CD14-positive monocyte (primary cell): ENCODE measurements around the gene DLGAP1. TPM values are rescaled to one million over a fixed set of nuclear protein-coding genes. Genes with fewer than 3 reads are reported as not detected.
A peak's percentile ranks its signal among the peaks of the same experiment; 100 is the strongest.
"Not testable (repeated sequence)": the region's sequence is repeated elsewhere in the genome, so short reads cannot be mapped to it uniquely, and the experiment has no call there.

Experiments used
- DNase-seq, 3 donors: peaks; one replicate each; pipeline ENCODE4 v3.0.0-alpha.2; 2011 to 2022
- H2AFZ ChIP-seq: 2 replicates; pipeline ENCODE4 v1.6.0; 2012; ENCODE audit warnings: mild to moderate bottlenecking, low read depth, low read length, inconsistent platforms; ENCODE audit not compliant: insufficient read depth, poor library complexity, severe bottlenecking
- H3K27ac ChIP-seq, 2 donors: 1 replicate in 1 of 2; 2 replicates in 1 of 2; pipeline ENCODE4 v1.5.1; 2012 to 2013; ENCODE audit warnings: low read length in 2 of 2, control low read depth in 1 of 2, inconsistent platforms in 1 of 2, low read depth in 1 of 2, mild to moderate bottlenecking in 1 of 2
- H3K27me3 ChIP-seq, 2 donors: one replicate each; pipeline versions ENCODE4 v1.6.0 to v1.6.1; 2011 to 2013; ENCODE audit warnings: low read length in 2 of 2; ENCODE audit not compliant: control insufficient read depth in 2 of 2, insufficient read depth in 2 of 2
- H3K36me3 ChIP-seq, 2 donors: replicated peaks in 1 of 2; 1 replicate in 1 of 2; 2 replicates in 1 of 2; pipeline versions ENCODE4 v1.5.1 to v1.6.1; 2012 to 2013; ENCODE audit warnings: low read length in 2 of 2, control low read depth in 1 of 2, inconsistent platforms in 1 of 2, mild to moderate bottlenecking in 1 of 2; ENCODE audit not compliant: insufficient read depth in 2 of 2, control insufficient read depth in 1 of 2
- H3K4me1 ChIP-seq, 2 donors: 1 replicate in 1 of 2; 2 replicates in 1 of 2; pipeline versions ENCODE4 v1.5.1 to v1.6.1; 2012 to 2013; ENCODE audit warnings: low read length in 2 of 2, control low read depth in 1 of 2, inconsistent platforms in 1 of 2, mild to moderate bottlenecking in 1 of 2, moderate library complexity in 1 of 2; ENCODE audit not compliant: insufficient read depth in 2 of 2, control insufficient read depth in 1 of 2
- H3K4me2 ChIP-seq: replicated peaks from 2 replicates; pipeline ENCODE3; 2012; ENCODE audit warnings: low read length, moderate library complexity, mild to moderate bottlenecking; ENCODE audit not compliant: poor library complexity, severe bottlenecking; ENCODE audit errors: extremely low read depth
- H3K4me3 ChIP-seq, 3 experiments: fragments of 200-600 bp in 1 of 3; sonication (generic) in 1 of 3; replicated peaks in 1 of 3; 1 replicate in 2 of 3; 2 replicates in 1 of 3; pipeline ENCODE4 v1.5.1; 2011 to 2013; ENCODE audit warnings: low read length in 3 of 3, mild to moderate bottlenecking in 3 of 3, control low read depth in 2 of 3, low read depth in 2 of 3, inconsistent platforms in 1 of 3, moderate library complexity in 1 of 3
- H3K79me2 ChIP-seq: 2 replicates; pipeline ENCODE4 v1.6.0; 2012; ENCODE audit warnings: mild to moderate bottlenecking, control low read depth, inconsistent platforms, low read length, moderate library complexity; ENCODE audit not compliant: insufficient read depth
- H3K9ac ChIP-seq: 2 replicates; pipeline ENCODE4 v1.6.0; 2017; ENCODE audit warnings: low read length, mild to moderate bottlenecking; ENCODE audit not compliant: insufficient read depth, poor library complexity, severe bottlenecking
- H3K9me3 ChIP-seq, 2 donors: replicated peaks in 1 of 2; 1 replicate in 1 of 2; 2 replicates in 1 of 2; pipeline versions ENCODE4 v1.5.1 to v1.6.1; 2012 to 2013; ENCODE audit warnings: low read length in 2 of 2, control low read depth in 1 of 2; ENCODE audit not compliant: control insufficient read depth in 1 of 2, insufficient read depth in 1 of 2
- H4K20me1 ChIP-seq: 2 replicates; pipeline ENCODE4 v1.6.0; 2012; ENCODE audit warnings: mild to moderate bottlenecking, low read length, control low read depth, moderate library complexity; ENCODE audit not compliant: insufficient read depth
- H3K27ac Mint-ChIP-seq, 7 donors: one replicate each; pipeline ENCODE4 v1.8.0; 2020; ENCODE audit warnings: mild to moderate bottlenecking in 7 of 7, mixed read lengths in 7 of 7, moderate library complexity in 6 of 7, inconsistent platforms in 2 of 7
- H3K27me3 Mint-ChIP-seq, 3 donors: one replicate each; pipeline ENCODE4 v1.8.0; 2021 to 2022; ENCODE audit warnings: low read depth in 3 of 3, mild to moderate bottlenecking in 3 of 3, mixed read lengths in 3 of 3, moderate library complexity in 3 of 3, inconsistent platforms in 1 of 3
- H3K36me3 Mint-ChIP-seq, 2 donors: one replicate each; pipeline ENCODE4 v1.8.0; 2020; ENCODE audit warnings: mixed read lengths in 2 of 2, inconsistent platforms in 1 of 2, mild to moderate bottlenecking in 1 of 2
- H3K4me1 Mint-ChIP-seq: one replicate; pipeline ENCODE4 v1.8.0; 2020; ENCODE audit warnings: mild to moderate bottlenecking, mixed read lengths
- H3K4me3 Mint-ChIP-seq, 2 donors: one replicate each; pipeline ENCODE4 v1.8.0; 2020; ENCODE audit warnings: mild to moderate bottlenecking in 2 of 2, mixed read lengths in 2 of 2, moderate library complexity in 1 of 2
- H3K9me3 Mint-ChIP-seq, 7 donors: one replicate each; pipeline ENCODE4 v1.8.0; 2020 to 2022; ENCODE audit warnings: mixed read lengths in 7 of 7, mild to moderate bottlenecking in 6 of 7, moderate library complexity in 6 of 7, inconsistent platforms in 2 of 7
- WGBS: methylation state at CpG from one replicate; pipeline ENCODE4 v1.1.5; 2013; ENCODE audit warnings: missing lambda C conversion rate; ENCODE audit not compliant: insufficient coverage; 5-methylcytosine and 5-hydroxymethylcytosine counted together
- intact Hi-C, 2 donors: fragments of 100-400 bp; cut with micrococcal nuclease; formaldehyde crosslinking; loops; one replicate each; pipeline versions ENCODE4 v1.15.0 to v1.15.1; 2023
- polyA plus RNA-seq, 3 donors: library from polyadenylated mRNA; depleted of rRNA in 1 of 3; unstranded in 2 of 3; stranded (reverse) in 1 of 3; fragments of 300-500 nt in 2 of 3; fragments of >200 nt in 1 of 3; fragmentation: Illumina TruSeq in 2 of 3; gene quantifications; 1 replicate in 2 of 3; 2 replicates in 1 of 3; pipeline ENCODE4 v1.2.3, GENCODE V29; 2012 to 2021
- TF ChIP-seq, protein P1 (sequence below): fragments of 200-600 bp; IDR thresholded peaks from one replicate; pipeline ENCODE4 v1.8.0; 2022; ENCODE audit warnings: antibody characterized with exemption, mild to moderate bottlenecking

Gene DLGAP1
- polyA plus RNA-seq, 3 donors: 0.09 to 0.42 TPM; not detected in 1

DNA sequence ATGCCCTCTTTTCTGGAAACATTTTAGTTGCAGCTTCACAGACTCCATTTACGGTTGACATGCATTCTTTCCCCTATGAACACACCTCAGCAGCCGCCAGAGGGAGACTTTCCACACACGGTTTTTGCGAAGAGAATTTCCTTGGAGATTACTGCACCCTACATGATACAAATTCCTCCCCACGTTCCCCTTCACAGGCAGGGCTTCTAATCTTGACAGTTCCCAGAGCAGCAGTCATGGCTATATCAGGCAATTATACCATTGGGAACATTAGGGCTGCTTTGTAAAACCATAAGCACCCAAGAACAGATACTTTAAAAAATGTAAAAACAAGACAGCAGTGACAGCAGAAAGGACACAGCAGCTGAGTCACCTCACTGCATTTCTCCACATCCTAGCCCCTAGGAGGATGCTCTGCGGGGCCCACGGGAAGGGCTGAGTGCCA lies 751.4 kb downstream of the DLGAP1 start:
- Histone ChIP-seq H3K27ac (no peak overlapping the region), H3K4me1 (peaks cover 19 to 32% of the 10 kb centered on the region in 2 donors), H3K27me3 (no peaks in the 10 kb centered on the region), H3K36me3 (no peaks in the 10 kb centered on the region), H2AFZ (peak overlapping the region; percentile 29), H4K20me1 (no peaks in the 10 kb centered on the region), H3K79me2 (no peaks in the 10 kb centered on the region), H3K9ac (no peak overlapping the region), H3K9me3 (no peaks in the 10 kb centered on the region), H3K4me2 (peak overlapping the region; percentile 13), H3K4me3 (no peak overlapping the region)
- peaks cover 0 to 2% (median 1%) of the 10 kb centered on the region in 3 donors for H3K27me3 Mint-ChIP-seq
- peak; percentile 42 to 61 (median 43) for DNase-seq
- peak overlapping the region in 1 of 2 donors; percentile 43 for H3K4me3 Mint-ChIP-seq
- 47% methylated on average over 4 of the region's 7 CpGs for WGBS
- no peaks in the 10 kb centered on the region for H3K9me3 Mint-ChIP-seq
- TF ChIP-seq, protein P1, sequence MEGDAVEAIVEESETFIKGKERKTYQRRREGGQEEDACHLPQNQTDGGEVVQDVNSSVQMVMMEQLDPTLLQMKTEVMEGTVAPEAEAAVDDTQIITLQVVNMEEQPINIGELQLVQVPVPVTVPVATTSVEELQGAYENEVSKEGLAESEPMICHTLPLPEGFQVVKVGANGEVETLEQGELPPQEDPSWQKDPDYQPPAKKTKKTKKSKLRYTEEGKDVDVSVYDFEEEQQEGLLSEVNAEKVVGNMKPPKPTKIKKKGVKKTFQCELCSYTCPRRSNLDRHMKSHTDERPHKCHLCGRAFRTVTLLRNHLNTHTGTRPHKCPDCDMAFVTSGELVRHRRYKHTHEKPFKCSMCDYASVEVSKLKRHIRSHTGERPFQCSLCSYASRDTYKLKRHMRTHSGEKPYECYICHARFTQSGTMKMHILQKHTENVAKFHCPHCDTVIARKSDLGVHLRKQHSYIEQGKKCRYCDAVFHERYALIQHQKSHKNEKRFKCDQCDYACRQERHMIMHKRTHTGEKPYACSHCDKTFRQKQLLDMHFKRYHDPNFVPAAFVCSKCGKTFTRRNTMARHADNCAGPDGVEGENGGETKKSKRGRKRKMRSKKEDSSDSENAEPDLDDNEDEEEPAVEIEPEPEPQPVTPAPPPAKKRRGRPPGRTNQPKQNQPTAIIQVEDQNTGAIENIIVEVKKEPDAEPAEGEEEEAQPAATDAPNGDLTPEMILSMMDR: peak; percentile 75
- H3K27ac Mint-ChIP-seq: peak overlapping the region in 2 of 7 donors; percentile 19 to 23
- H3K36me3 Mint-ChIP-seq: no peaks in the 10 kb centered on the region
- intact Hi-C loops: loop anchor here (5.0 to 10.0 kb wide), 3 partner anchors 169 to 291 kb away; no protein-coding TSS in a partner anchor
- peaks cover 28% of the 10 kb centered on the region for H3K4me1 Mint-ChIP-seq

DNA sequence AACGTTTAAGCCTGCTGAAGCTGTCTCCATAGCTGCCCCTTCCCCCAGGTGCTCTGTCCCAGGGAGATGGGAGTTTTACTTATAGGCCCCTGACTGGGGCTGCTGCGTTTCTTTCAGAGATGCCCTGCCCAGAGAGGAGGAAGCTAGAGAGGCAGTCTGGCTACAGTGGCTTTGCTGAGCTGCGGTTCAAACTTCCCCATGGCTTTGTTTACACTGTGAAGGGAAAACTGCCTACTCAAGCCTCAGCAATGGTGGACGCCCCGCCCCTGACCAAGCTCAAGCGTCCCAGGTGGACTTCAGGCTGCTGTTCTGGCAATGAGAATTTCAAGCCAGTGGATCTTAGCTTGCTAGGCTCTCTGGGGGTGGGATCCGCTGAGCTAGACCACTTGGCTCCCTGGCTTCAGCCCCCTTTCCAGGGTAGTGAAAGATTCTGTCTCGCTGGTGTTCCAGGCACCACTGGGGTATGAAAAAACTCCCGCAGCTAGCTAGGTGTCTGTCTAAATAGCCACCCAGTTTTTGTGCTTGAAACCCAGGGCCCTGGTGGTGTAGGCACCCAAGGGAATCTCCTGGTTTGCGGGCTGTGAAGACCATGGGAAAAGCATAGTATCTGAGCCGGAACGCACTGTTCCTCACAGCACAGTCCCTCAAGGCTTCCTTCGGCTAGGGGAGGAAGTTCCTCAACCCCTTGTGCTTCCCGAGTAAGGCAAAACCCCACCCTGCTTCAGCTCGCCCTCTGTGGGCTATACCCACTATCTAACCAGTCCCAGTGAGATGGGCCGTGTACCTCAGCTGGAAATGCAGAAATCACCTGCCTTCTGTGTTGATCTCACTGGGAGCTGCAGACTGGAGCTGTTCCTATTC lies 755.2 kb downstream of the DLGAP1 start:
- H3K27ac Mint-ChIP-seq: peak overlapping the region; percentile 88 to 95 (median 93)
- H3K4me3 Mint-ChIP-seq: peak overlapping the region; percentile 79 to 90
- not testable (repeated sequence) for H3K36me3 Mint-ChIP-seq, H3K36me3 ChIP-seq, H3K9me3 Mint-ChIP-seq, H4K20me1 ChIP-seq, H3K27me3 ChIP-seq, H3K27me3 Mint-ChIP-seq, H3K79me2 ChIP-seq, H3K9me3 ChIP-seq
- Histone ChIP-seq H3K4me1 (peaks cover 19 to 24% of the 10 kb centered on the region in 2 donors), H3K27ac (peak overlapping the region; percentile 85 to 97), H2AFZ (peak overlapping the region; percentile 99), H3K4me3 (peak overlapping the region; percentile 58 to 80 (median 64)), H3K4me2 (peak overlapping the region; percentile 81), H3K9ac (peak overlapping the region; percentile 76)
- intact Hi-C loops: loop anchor here (5.0 to 10.0 kb wide), 4 partner anchors 172 to 305 kb away; no protein-coding TSS in a partner anchor
- peak; percentile 38 to 68 (median 65) for DNase-seq
- WGBS: 3% methylated on average over 11 of the region's 16 CpGs
- H3K4me1 Mint-ChIP-seq: peaks cover 36% of the 10 kb centered on the region

DNA sequence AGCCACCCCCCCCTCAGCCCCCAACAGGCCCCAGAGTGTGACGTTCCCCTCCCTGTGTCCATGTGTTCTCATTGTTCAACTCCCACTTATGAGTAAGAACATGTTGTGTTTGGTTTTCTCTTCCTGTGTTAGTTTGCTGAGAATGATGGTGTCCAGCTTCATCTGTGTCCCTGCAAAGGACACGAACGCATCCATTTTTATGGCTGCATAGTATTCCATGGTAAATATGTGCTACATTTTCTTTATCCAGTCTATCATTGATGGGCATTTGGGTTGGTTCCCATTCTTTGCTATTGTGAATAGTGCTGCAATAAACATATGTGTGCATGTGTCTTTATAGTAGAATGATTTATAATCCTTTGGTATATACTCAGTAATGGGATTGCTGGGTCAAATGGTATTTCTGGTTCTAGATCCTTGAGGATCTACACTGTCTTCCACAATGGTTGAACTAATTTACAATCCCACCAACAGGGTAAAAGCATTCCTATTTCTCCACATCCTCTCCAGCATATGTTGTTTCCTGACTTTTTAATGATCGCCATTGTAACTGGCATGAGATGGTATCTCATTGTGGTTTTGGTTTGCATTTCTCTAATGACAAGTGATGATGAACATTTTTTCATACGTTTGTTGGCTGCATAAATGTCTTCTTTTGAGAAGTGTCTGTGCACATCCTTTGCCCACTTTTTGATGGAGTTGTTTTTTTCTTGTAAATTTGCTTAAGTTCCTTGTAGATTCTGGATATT lies 760.9 kb downstream of the DLGAP1 start:
- H4K20me1 ChIP-seq, H3K9ac ChIP-seq, H3K36me3 Mint-ChIP-seq, H3K9me3 Mint-ChIP-seq, H3K79me2 ChIP-seq, H3K27ac ChIP-seq, H3K4me3 ChIP-seq, H3K4me3 Mint-ChIP-seq, H3K9me3 ChIP-seq, H2AFZ ChIP-seq, H3K27me3 Mint-ChIP-seq, H3K27me3 ChIP-seq, H3K27ac Mint-ChIP-seq, H3K4me2 ChIP-seq, DNase-seq, H3K36me3 ChIP-seq: not testable (repeated sequence)
- no CpG with 5 or more reads among the region's 5 CpGs for WGBS
- H3K4me1 Mint-ChIP-seq: peaks cover 35% of the 10 kb centered on the region
- peaks cover 19 to 20% of the 10 kb centered on the region in 2 donors for H3K4me1 ChIP-seq
- intact Hi-C loops: loop anchor here in 1 of 2 donors (10.0 kb wide), 1 partner anchor 311 kb away; no protein-coding TSS in a partner anchor
